ENCODE results near the gene BRIP1.
A peak's percentile ranks its signal among the peaks of the same experiment; 100 is the strongest.
"Not testable (repeated sequence)": the region's sequence is repeated elsewhere in the genome, so short reads cannot be mapped to it uniquely, and the experiment has no call there.

The BRIP1 gene

GRCh38 chr17:61863801-61864126, 436 bp upstream of the BRIP1 start:
- peak overlapping the region; percentile 97 for H3K4me3 ChIP-seq (ENCODE audit: low read length)
- TF ChIP-seq CTCF (IDR thresholded peaks at IDR 0.05; ENCODE audit: low read depth, low read length) (no peak), EZH2phosphoT487 (IDR thresholded peaks at IDR 0.05; ENCODE audit: low read depth) (no peak)
- peaks cover 16% of the 10 kb centered on the region for H3K4me1 ChIP-seq (ENCODE audit: low read length)
- H3K27ac ChIP-seq (ENCODE audit: low read length), result 0 out of 2 replicates have a peak overlapping the region, but pooled peaks have one; percentile 20
- peaks cover 25% of the 10 kb centered on the region for H3K36me3 ChIP-seq (replicated peaks; ENCODE audit: low read depth, low read length)
- peak overlapping the region; percentile 83 for H2AFZ ChIP-seq (ENCODE audit: low read depth, low read length)
- peak overlapping the region; percentile 87 for H3K9ac ChIP-seq (ENCODE audit: low read length)
- H4K20me1 ChIP-seq (ENCODE audit: insufficient read depth, low read length), result no peaks in the 10 kb centered on the region
- no peaks in the 10 kb centered on the region for H3K9me3 ChIP-seq (ENCODE audit: insufficient read depth, low read length)
- peaks cover 9% of the 10 kb centered on the region; the same call in 1 of the 2 replicates for H3K27me3 ChIP-seq (ENCODE audit: low read depth, low read length)
- H3K79me2 ChIP-seq (ENCODE audit: low read length), result peaks cover 10% of the 10 kb centered on the region
- peak overlapping the region; percentile 88 for H3K4me2 ChIP-seq (ENCODE audit: low read length)

GRCh38 chr17:61862105-61862574, 1.2 kb downstream of the BRIP1 start:
- peaks cover 9% of the 10 kb centered on the region; the same call in 1 of the 2 replicates for H3K27me3 ChIP-seq (ENCODE audit: low read depth, low read length)
- H4K20me1 ChIP-seq (ENCODE audit: insufficient read depth, low read length), result no peaks in the 10 kb centered on the region
- peaks cover 14% of the 10 kb centered on the region for H3K36me3 ChIP-seq (replicated peaks; ENCODE audit: low read depth, low read length)
- H2AFZ ChIP-seq (ENCODE audit: low read depth, low read length), result no peak overlapping the region
- no peak overlapping the region for H3K27ac ChIP-seq (ENCODE audit: low read length)
- TF ChIP-seq CTCF (IDR thresholded peaks at IDR 0.05; ENCODE audit: low read depth, low read length) (no peak), EZH2phosphoT487 (IDR thresholded peaks at IDR 0.05; ENCODE audit: low read depth) (no peak)
- peak overlapping the region; percentile 97 for H3K4me3 ChIP-seq (ENCODE audit: low read length)
- peak overlapping the region; percentile 88 for H3K4me2 ChIP-seq (ENCODE audit: low read length)
- no peaks in the 10 kb centered on the region for H3K9me3 ChIP-seq (ENCODE audit: insufficient read depth, low read length)
- H3K4me1 ChIP-seq (ENCODE audit: low read length), result peaks cover 16% of the 10 kb centered on the region
- H3K9ac ChIP-seq (ENCODE audit: low read length), result peak overlapping the region; percentile 87
- peaks cover 10% of the 10 kb centered on the region for H3K79me2 ChIP-seq (ENCODE audit: low read length)

- not testable (repeated sequence) for H4K20me1 ChIP-seq (ENCODE audit: insufficient read depth, low read length); H3K4me2 ChIP-seq (ENCODE audit: low read length); H2AFZ ChIP-seq (ENCODE audit: low read depth, low read length); H3K9me3 ChIP-seq (ENCODE audit: insufficient read depth, low read length); H3K9ac ChIP-seq (ENCODE audit: low read length); H3K27ac ChIP-seq (ENCODE audit: low read length); H3K4me3 ChIP-seq (ENCODE audit: low read length); H3K27me3 ChIP-seq (ENCODE audit: low read depth, low read length)
- Histone ChIP-seq H3K79me2 (ENCODE audit: low read length) (peaks cover 10% of the 10 kb centered on the region), H3K36me3 (replicated peaks; ENCODE audit: low read depth, low read length) (peaks cover 19% of the 10 kb centered on the region), H3K4me1 (ENCODE audit: low read length) (peaks cover 16% of the 10 kb centered on the region)
These were observed 2.9 kb downstream of the BRIP1 start for GRCh38 chr17:61860397-61860796.

GRCh38 chr17:61856035-61856434, 7.3 kb downstream of the BRIP1 start:
- no peak overlapping the region for H3K27ac ChIP-seq (ENCODE audit: low read length)
- H3K27me3 ChIP-seq (ENCODE audit: low read depth, low read length), result no peaks in the 10 kb centered on the region
- H2AFZ ChIP-seq (ENCODE audit: low read depth, low read length), result no peak overlapping the region
- peaks cover 32% of the 10 kb centered on the region for H3K36me3 ChIP-seq (replicated peaks; ENCODE audit: low read depth, low read length)
- H3K9me3 ChIP-seq (ENCODE audit: insufficient read depth, low read length), result no peaks in the 10 kb centered on the region
- H3K9ac ChIP-seq (ENCODE audit: low read length), result no peak overlapping the region
- H3K4me1 ChIP-seq (ENCODE audit: low read length), result no peaks in the 10 kb centered on the region
- H4K20me1 ChIP-seq (ENCODE audit: insufficient read depth, low read length), result no peaks in the 10 kb centered on the region
- no peak for TF ChIP-seq EZH2phosphoT487 (IDR thresholded peaks at IDR 0.05; ENCODE audit: low read depth)
- no peak for TF ChIP-seq CTCF (IDR thresholded peaks at IDR 0.05; ENCODE audit: low read depth, low read length)
- H3K4me3 ChIP-seq (ENCODE audit: low read length), result no peak overlapping the region
- no peaks in the 10 kb centered on the region for H3K79me2 ChIP-seq (ENCODE audit: low read length)
- no peak overlapping the region for H3K4me2 ChIP-seq (ENCODE audit: low read length)

- H3K4me1 ChIP-seq (ENCODE audit: low read length), result no peaks in the 10 kb centered on the region
- H3K9me3 ChIP-seq (ENCODE audit: insufficient read depth, low read length), result no peaks in the 10 kb centered on the region
- no peak overlapping the region for H3K27ac ChIP-seq (ENCODE audit: low read length)
- H3K27me3 ChIP-seq (ENCODE audit: low read depth, low read length), result no peaks in the 10 kb centered on the region
- no peak overlapping the region for H3K4me3 ChIP-seq (ENCODE audit: low read length)
- H2AFZ ChIP-seq (ENCODE audit: low read depth, low read length), result no peak overlapping the region
- no peak overlapping the region for H3K9ac ChIP-seq (ENCODE audit: low read length)
- H4K20me1 ChIP-seq (ENCODE audit: insufficient read depth, low read length), result no peaks in the 10 kb centered on the region
- H3K79me2 ChIP-seq (ENCODE audit: low read length), result no peaks in the 10 kb centered on the region
- H3K36me3 ChIP-seq (replicated peaks; ENCODE audit: low read depth, low read length), result peaks cover 31% of the 10 kb centered on the region
- no peak overlapping the region for H3K4me2 ChIP-seq (ENCODE audit: low read length)
- TF ChIP-seq EZH2phosphoT487 (IDR thresholded peaks at IDR 0.05; ENCODE audit: low read depth), result no peak
- TF ChIP-seq CTCF (IDR thresholded peaks at IDR 0.05; ENCODE audit: low read depth, low read length), result no peak
These were observed 10.5 kb downstream of the BRIP1 start for GRCh38 chr17:61852857-61853256.

Data from OCI-LY3 (cell line).